GM12873 (cell line): ENCODE data around the gene PDE4C.

Experiments
- CTCF ChIP-seq: IDR thresholded peaks from 2 replicates; pipeline ENCODE4 v1.5.1; 2012; ENCODE audit warnings: low read depth, mild to moderate bottlenecking, moderate library complexity, low read length, control low read depth; ENCODE audit not compliant: insufficient read depth; ENCODE audit errors: missing control alignments

The PDE4C gene

DNA sequence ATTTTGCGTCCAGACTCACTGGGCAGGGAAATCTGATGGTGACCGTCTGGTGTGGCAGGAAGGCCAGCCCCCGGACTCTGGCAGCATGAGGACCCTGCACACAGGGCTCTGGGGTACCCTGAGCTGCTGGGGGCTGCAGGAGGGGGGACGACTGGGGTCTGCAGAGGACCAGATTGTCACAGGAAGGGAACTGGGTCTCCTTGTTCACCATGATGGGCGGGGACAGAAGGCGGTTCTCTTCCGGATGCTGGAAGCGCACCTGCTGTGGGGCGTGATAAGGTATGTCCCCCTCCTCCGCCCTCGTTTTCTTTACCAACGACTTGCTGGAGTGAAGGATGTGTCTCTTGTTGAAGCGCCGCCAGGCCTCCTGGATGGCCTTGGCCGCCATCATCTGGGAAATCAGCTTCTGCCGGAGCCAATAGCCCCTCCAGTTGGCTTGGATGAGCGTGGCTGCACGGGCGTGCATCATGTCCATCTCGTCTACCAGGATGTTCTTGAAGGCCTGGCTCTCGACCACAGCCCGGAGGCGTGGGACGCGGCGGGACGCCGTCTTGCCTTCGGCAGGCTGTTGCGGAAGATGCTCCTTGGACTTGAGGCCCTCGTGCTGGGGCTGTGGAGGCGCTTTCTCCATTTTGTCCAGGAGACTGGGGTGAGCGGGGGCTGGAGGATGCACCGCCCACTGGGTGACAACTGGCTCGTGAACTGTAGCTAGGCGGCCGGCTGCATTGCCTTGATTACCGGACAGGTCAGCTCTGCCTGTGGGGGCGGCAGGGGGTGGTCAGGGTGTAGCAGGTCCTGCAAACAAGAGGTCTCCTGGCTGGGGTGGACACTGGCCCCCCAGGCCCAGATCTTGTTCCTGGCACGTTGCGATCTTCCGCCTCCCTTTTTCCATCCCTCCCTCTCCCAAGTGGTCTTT, 40.8 kb upstream of the PDE4C start:
- no peak for TF ChIP-seq CTCF

DNA sequence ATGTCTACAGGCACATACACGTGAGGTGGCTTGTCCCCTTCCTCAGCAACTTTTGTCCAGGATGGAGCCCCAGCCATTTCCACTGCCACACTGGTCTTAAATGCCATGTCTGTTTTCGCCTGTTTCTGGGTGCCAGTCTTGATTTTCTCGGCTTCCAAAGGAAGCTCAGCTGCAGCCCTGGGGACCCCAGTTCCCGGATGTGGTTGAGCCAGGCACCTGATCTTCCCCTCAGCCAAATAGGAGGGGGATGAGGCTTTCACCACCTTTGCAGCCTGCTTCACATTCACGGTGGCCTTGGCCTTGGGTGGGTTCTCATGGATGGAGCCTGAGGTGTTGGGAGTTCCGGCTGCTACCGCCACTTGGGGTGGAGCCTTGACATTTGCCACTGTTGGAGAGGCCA, 39.3 kb upstream of the PDE4C start:
- TF ChIP-seq CTCF, result no peak

- no peak for TF ChIP-seq CTCF
These were observed 38.8 kb upstream of the PDE4C start for GRCh38 chr19:18264971-18265540.

DNA sequence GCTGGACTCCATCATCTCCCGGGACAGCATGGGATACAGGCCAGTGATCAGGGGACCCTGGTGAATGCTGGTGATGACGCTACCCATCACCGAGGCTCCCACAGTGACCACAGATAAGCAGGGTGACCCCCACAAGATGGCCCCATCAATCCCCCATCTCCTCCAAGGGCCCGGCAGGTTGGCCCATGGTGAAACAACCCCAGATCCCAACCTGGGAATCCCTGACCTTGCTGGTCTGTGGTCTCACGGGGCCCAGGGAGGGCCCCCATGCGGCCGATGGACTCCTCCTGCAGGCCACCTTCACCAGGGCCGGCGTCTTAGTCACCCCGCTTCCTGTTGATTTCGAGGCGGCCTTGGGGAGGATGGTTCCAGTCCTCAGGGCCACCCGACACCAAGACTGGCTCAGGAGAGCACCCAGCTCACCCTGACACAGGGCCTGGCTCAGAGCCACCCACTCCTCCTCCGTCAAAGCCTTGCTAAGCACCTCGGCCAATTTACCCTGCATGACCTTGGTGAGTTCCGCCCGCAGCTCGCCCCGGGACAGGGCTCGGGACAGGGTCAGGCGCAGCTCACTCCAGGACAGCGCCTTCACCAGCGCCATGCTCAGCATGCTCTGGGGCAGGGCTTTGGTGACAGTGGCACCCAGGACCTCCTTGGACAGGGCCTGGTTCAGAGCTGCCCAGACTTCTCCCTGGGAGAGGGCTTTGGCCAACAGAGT, 38.1 kb upstream of the PDE4C start:
- no peak for TF ChIP-seq CTCF

GRCh38 chr19:18263324-18264136, 37.3 kb upstream of the PDE4C start:
- no peak for TF ChIP-seq CTCF

- TF ChIP-seq CTCF, result no peak
These were observed 36.7 kb upstream of the PDE4C start for GRCh38 chr19:18262917-18263316.

GRCh38 chr19:18262144-18262543, 35.9 kb upstream of the PDE4C start:
- TF ChIP-seq CTCF, result no peak
